Measurements from ENCODE around the gene DENND2A. TPM values are rescaled to one million over a fixed set of nuclear protein-coding genes. Genes with fewer than 3 reads are reported as not detected.

Gene DENND2A
- total RNA-seq, 1 experiment from 2014 or later = 0.49 TPM

Other genes with a start within 250 kb of the DENND2A start
- 34.4 and 34.7 TPM in 2 replicates for gene SLC37A3, start 242.3 kb downstream of the DENND2A start, total RNA-seq (2021)
- not detected in 2 replicates for gene RAB19, start 236.8 kb downstream of the DENND2A start, total RNA-seq (2021)
- 51.1 and 57.6 TPM in 2 replicates for gene MKRN1, start 161.3 kb downstream of the DENND2A start, total RNA-seq (2021)
- 7.5 and 12.3 TPM in 2 replicates for gene ADCK2, start 32.1 kb upstream of the DENND2A start, total RNA-seq (2021)
- 180 and 192 TPM in 2 replicates for gene NDUFB2, start 55.9 kb upstream of the DENND2A start, total RNA-seq (2021)